H9 (cell line): ENCODE measurements around the gene ATAD3B. TPM values are rescaled to one million over a fixed set of nuclear protein-coding genes. Genes with fewer than 3 reads are reported as not detected.

ENCODE experiments used
- DNase-seq: peaks from one replicate; pipeline ENCODE4 v3.0.0-alpha.2; 2017
- H2AFZ ChIP-seq: one replicate; pipeline ENCODE4 v1.6.1; 2013; ENCODE audit warnings: mild to moderate bottlenecking, low read length, control low read depth, moderate library complexity
- H2AK5ac ChIP-seq: 2 replicates; pipeline ENCODE4 v1.6.1; 2013; ENCODE audit warnings: low read length, control low read depth, mixed read lengths; ENCODE audit not compliant: insufficient read length
- H2BK120ac ChIP-seq: one replicate; pipeline ENCODE4 v1.6.1; 2013; ENCODE audit warnings: low read depth, mild to moderate bottlenecking, low read length, control low read depth, inconsistent platforms; ENCODE audit not compliant: poor library complexity, severe bottlenecking
- H2BK12ac ChIP-seq: 2 replicates; pipeline ENCODE4 v1.6.1; 2013; ENCODE audit warnings: low read length, control low read depth, mixed read lengths, low read depth; ENCODE audit not compliant: insufficient read length
- H2BK15ac ChIP-seq: 2 replicates; pipeline ENCODE4 v1.6.1; 2013; ENCODE audit warnings: low read depth, low read length, control low read depth
- H2BK20ac ChIP-seq: one replicate; pipeline ENCODE4 v1.6.1; 2013; ENCODE audit warnings: low read depth, mild to moderate bottlenecking, low read length, control low read depth, inconsistent platforms; ENCODE audit not compliant: poor library complexity, severe bottlenecking
- H2BK5ac ChIP-seq: 2 replicates; pipeline ENCODE4 v1.6.1; 2013; ENCODE audit warnings: low read length, control low read depth, mixed read lengths; ENCODE audit not compliant: insufficient read length
- H3K14ac ChIP-seq: 2 replicates; pipeline ENCODE4 v1.6.1; 2013; ENCODE audit warnings: low read length, control low read depth; ENCODE audit not compliant: insufficient read depth
- H3K18ac ChIP-seq: 2 replicates; pipeline ENCODE4 v1.6.1; 2013; ENCODE audit warnings: low read depth, mild to moderate bottlenecking, mixed read lengths, low read length, control low read depth; ENCODE audit not compliant: insufficient read length
- H3K23ac ChIP-seq: 2 replicates; pipeline ENCODE4 v1.6.1; 2013; ENCODE audit warnings: low read length, control low read depth, mixed read lengths, low read depth; ENCODE audit not compliant: insufficient read length
- H3K23me2 ChIP-seq: 2 replicates; pipeline ENCODE4 v1.6.1; 2013; ENCODE audit warnings: low read depth, mild to moderate bottlenecking, mixed read lengths, low read length, control low read depth; ENCODE audit not compliant: insufficient read length, poor library complexity, severe bottlenecking
- H3K27ac ChIP-seq: 2 replicates; pipeline ENCODE4 v1.5.1; 2013; ENCODE audit warnings: low read length, control low read depth, mixed read lengths, low read depth; ENCODE audit not compliant: insufficient read length
- H3K27me3 ChIP-seq: 2 replicates; pipeline ENCODE4 v1.6.1; 2013; ENCODE audit warnings: low read length, control low read depth, inconsistent platforms; ENCODE audit not compliant: insufficient read depth
- H3K4ac ChIP-seq: 2 replicates; pipeline ENCODE4 v1.6.1; 2013; ENCODE audit warnings: low read depth, mild to moderate bottlenecking, control low read depth, inconsistent platforms, low read length, moderate library complexity
- H3K4me1 ChIP-seq: 2 replicates; pipeline ENCODE4 v1.6.1; 2013; ENCODE audit warnings: low read length, control low read depth, inconsistent platforms; ENCODE audit not compliant: insufficient read depth
- H3K4me2 ChIP-seq: 2 replicates; pipeline ENCODE4 v1.6.1; 2013; ENCODE audit warnings: low read length, control low read depth, mixed read lengths; ENCODE audit not compliant: insufficient read length, insufficient read depth
- H3K56ac ChIP-seq: 2 replicates; pipeline ENCODE4 v1.6.1; 2013; ENCODE audit warnings: low read depth, mild to moderate bottlenecking, mixed read lengths, low read length, control low read depth; ENCODE audit not compliant: insufficient read length
- H3K79me1 ChIP-seq: 2 replicates; pipeline ENCODE4 v1.6.1; 2013; ENCODE audit warnings: low read depth, mild to moderate bottlenecking, moderate library complexity, low read length, control low read depth, inconsistent platforms; ENCODE audit not compliant: insufficient read depth, poor library complexity, severe bottlenecking
- H3K79me2 ChIP-seq: 2 replicates; pipeline ENCODE4 v1.6.1; 2013; ENCODE audit warnings: low read length, control low read depth, inconsistent platforms; ENCODE audit not compliant: insufficient read depth
- H3K9ac ChIP-seq: 2 replicates; pipeline ENCODE4 v1.6.1; 2013; ENCODE audit warnings: low read length, control low read depth, mixed read lengths; ENCODE audit not compliant: insufficient read length; ENCODE audit errors: extremely low read depth
- H3K9me3 ChIP-seq: one replicate; pipeline ENCODE4 v1.6.1; 2013; ENCODE audit warnings: low read depth, low read length, inconsistent platforms; ENCODE audit not compliant: control insufficient read depth
- H3T11ph ChIP-seq: one replicate; pipeline ENCODE4 v1.6.1; 2013; ENCODE audit warnings: mild to moderate bottlenecking, low read length, control low read depth, inconsistent platforms
- H4K20me1 ChIP-seq: one replicate; pipeline ENCODE4 v1.6.1; 2013; ENCODE audit not compliant: control insufficient read depth, insufficient read length, insufficient read depth
- H4K5ac ChIP-seq: 2 replicates; pipeline ENCODE4 v1.6.1; 2013; ENCODE audit warnings: low read depth, mild to moderate bottlenecking, mixed read lengths, low read length, control low read depth; ENCODE audit not compliant: insufficient read length
- H4K8ac ChIP-seq: replicated peaks from 2 replicates; pipeline ENCODE4 v1.6.1; 2013; ENCODE audit warnings: low read length, control low read depth, mixed read lengths, low read depth; ENCODE audit not compliant: insufficient read length
- H4K91ac ChIP-seq: 2 replicates; pipeline ENCODE4 v1.6.1; 2013; ENCODE audit warnings: low read depth, mild to moderate bottlenecking, moderate library complexity, mixed read lengths, low read length, control low read depth; ENCODE audit not compliant: insufficient read length
- H3K27ac Mint-ChIP-seq, 3 experiments: 2 replicates in 2 of 3; 3 replicates in 1 of 3; pipeline ENCODE4 v1.8.0; 2020 to 2021; ENCODE audit warnings: mixed read lengths in 3 of 3, mild to moderate bottlenecking in 1 of 3, moderate library complexity in 1 of 3
- H3K27me3 Mint-ChIP-seq: 2 replicates; pipeline ENCODE4 v1.8.0; 2021; ENCODE audit warnings: low read depth, mild to moderate bottlenecking, moderate library complexity, mixed read lengths
- H3K36me3 Mint-ChIP-seq, 3 experiments: 2 replicates in 2 of 3; 3 replicates in 1 of 3; pipeline ENCODE4 v1.8.0; 2020 to 2021; ENCODE audit warnings: low read depth in 3 of 3, mixed read lengths in 3 of 3; ENCODE audit not compliant: insufficient read depth in 1 of 3
- H3K4me1 Mint-ChIP-seq, 2 experiments: 2 replicates each; pipeline ENCODE4 v1.8.0; 2020; ENCODE audit warnings: mixed read lengths in 2 of 2
- H3K4me3 Mint-ChIP-seq, 2 experiments: 2 replicates in 1 of 2; 3 replicates in 1 of 2; pipeline ENCODE4 v1.8.0; 2020 to 2021; ENCODE audit warnings: mild to moderate bottlenecking in 2 of 2, mixed read lengths in 2 of 2, moderate library complexity in 1 of 2
- H3K9me3 Mint-ChIP-seq, 2 experiments: 2 replicates in 1 of 2; 3 replicates in 1 of 2; pipeline ENCODE4 v1.8.0; 2020; ENCODE audit warnings: mild to moderate bottlenecking in 2 of 2, mixed read lengths in 2 of 2, moderate library complexity in 1 of 2
- WGBS: extraction: QIAGEN DNeasy Blood & Tissue Kit; methylation state at CpG from one replicate; pipeline ENCODE4 v1.1.7; 2013; ENCODE audit warnings: missing lambda C conversion rate, low lambda C conversion rate, mixed read lengths; ENCODE audit not compliant: insufficient read length; ENCODE audit errors: extremely low coverage; 5-methylcytosine and 5-hydroxymethylcytosine counted together
- long read RNA-seq: library from polyadenylated mRNA; unstranded; transcript quantifications from one replicate; pipeline ENCODE4 v2.0.0, GENCODE V29; 2020
- total RNA-seq: library from RNA; stranded (reverse); gene quantifications from 2 replicates; pipeline ENCODE4 v1.2.1, GENCODE V29; 2021
- TF ChIP-seq, protein P1 (sequence below): fragments of 200-600 bp; sonication (generic); conservative IDR thresholded peaks from 3 replicates; pipeline ENCODE4 v1.8.0; 2021; ENCODE audit warnings: antibody characterized with exemption, mild to moderate bottlenecking

The ATAD3B gene, protein sequence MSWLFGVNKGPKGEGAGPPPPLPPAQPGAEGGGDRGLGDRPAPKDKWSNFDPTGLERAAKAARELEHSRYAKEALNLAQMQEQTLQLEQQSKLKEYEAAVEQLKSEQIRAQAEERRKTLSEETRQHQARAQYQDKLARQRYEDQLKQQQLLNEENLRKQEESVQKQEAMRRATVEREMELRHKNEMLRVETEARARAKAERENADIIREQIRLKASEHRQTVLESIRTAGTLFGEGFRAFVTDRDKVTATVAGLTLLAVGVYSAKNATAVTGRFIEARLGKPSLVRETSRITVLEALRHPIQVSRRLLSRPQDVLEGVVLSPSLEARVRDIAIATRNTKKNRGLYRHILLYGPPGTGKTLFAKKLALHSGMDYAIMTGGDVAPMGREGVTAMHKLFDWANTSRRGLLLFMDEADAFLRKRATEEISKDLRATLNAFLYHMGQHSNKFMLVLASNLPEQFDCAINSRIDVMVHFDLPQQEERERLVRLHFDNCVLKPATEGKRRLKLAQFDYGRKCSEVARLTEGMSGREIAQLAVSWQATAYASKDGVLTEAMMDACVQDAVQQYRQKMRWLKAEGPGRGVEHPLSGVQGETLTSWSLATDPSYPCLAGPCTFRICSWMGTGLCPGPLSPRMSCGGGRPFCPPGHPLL
- total RNA-seq = 76.8 and 78.6 TPM in 2 replicates
- long read RNA-seq, full-length matches to known transcripts = 34 of 75 reads
- long read RNA-seq, partial matches to known transcripts = 24 of 75 reads
- long read RNA-seq, other reads (novel, unspliced or antisense) = 17 of 75 reads

DNA sequence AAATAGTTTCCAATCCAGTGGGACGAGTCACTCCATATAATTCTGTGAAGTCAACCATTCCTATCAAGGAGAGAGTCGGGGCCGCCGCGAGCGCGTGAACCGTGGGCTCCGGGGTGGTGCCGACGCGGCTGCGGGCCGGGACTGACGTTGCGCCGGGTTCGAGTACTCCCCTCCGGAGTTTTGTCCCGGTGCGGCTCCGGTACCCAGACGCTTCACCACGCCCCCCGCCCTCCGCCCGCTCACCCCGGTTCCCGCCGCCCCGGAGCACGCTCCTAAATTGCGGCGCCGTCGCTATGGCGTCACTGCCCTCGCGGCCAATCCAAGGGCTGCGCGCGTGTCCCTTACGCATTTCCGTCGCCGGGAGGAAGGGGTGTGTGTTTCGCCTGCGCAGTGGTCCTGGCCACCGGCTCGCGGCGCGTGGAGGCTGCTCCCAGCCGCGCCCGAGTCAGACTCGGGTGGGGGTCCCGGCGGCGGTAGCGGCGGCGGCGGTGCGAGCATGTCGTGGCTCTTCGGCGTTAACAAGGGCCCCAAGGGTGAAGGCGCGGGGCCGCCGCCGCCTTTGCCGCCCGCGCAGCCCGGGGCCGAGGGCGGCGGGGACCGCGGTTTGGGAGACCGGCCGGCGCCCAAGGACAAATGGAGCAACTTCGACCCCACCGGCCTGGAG lies at the start of gene ATAD3B:
TSS of gene ATAD3B (plus strand) at position 377 of the 664 bp plus-strand sequence. CDS start at position 497, 120 bp downstream.
- H3K27me3 ChIP-seq = no peaks in the 10 kb centered on the region
- H2BK12ac ChIP-seq = no peak within 1 kb of the TSS
- H3K9me3 ChIP-seq = no peaks in the 10 kb centered on the region
- Mint-ChIP-seq H3K4me3 (peak within 1 kb of the TSS; percentile 82 to 95), H3K27me3 (no peaks in the 10 kb centered on the region), H3K4me1 (peaks cover 13 to 14% of the 10 kb centered on the region in 2 experiments), H3K9me3 (no peaks in the 10 kb centered on the region), H3K36me3 (peaks cover 1 to 10% (median 1%) of the 10 kb centered on the region in 3 experiments; a peak in 5 of 7 replicates), H3K27ac (peak within 1 kb of the TSS; percentile 76 to 96 (median 93))
- TF ChIP-seq, protein P1, sequence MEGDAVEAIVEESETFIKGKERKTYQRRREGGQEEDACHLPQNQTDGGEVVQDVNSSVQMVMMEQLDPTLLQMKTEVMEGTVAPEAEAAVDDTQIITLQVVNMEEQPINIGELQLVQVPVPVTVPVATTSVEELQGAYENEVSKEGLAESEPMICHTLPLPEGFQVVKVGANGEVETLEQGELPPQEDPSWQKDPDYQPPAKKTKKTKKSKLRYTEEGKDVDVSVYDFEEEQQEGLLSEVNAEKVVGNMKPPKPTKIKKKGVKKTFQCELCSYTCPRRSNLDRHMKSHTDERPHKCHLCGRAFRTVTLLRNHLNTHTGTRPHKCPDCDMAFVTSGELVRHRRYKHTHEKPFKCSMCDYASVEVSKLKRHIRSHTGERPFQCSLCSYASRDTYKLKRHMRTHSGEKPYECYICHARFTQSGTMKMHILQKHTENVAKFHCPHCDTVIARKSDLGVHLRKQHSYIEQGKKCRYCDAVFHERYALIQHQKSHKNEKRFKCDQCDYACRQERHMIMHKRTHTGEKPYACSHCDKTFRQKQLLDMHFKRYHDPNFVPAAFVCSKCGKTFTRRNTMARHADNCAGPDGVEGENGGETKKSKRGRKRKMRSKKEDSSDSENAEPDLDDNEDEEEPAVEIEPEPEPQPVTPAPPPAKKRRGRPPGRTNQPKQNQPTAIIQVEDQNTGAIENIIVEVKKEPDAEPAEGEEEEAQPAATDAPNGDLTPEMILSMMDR = no peak
- no peaks in the 10 kb centered on the region for H4K20me1 ChIP-seq
- WGBS = no CpG with 5 or more reads among the region's 87 CpGs
- H3K56ac ChIP-seq = no peak within 1 kb of the TSS
- H3K9ac ChIP-seq = peak within 1 kb of the TSS; percentile 73
- H3K27ac ChIP-seq = peak within 1 kb of the TSS; percentile 23
- H3K79me2 ChIP-seq = peaks cover 8% of the 10 kb centered on the region; the same call in 1 of the 2 replicates
- H2AK5ac ChIP-seq = no peak within 1 kb of the TSS
- no peak within 1 kb of the TSS for H3K23ac ChIP-seq
- peak; percentile 90 for DNase-seq
- H2BK120ac ChIP-seq = no peak within 1 kb of the TSS
- no peak within 1 kb of the TSS for H2AFZ ChIP-seq
- no peak within 1 kb of the TSS for H4K5ac ChIP-seq
- no peak within 1 kb of the TSS for H3K18ac ChIP-seq
- no peak within 1 kb of the TSS for H3T11ph ChIP-seq
- peaks cover under 1% of the 10 kb centered on the region for H3K79me1 ChIP-seq
- H2BK15ac ChIP-seq = no peak within 1 kb of the TSS
- H4K8ac ChIP-seq = no peak within 1 kb of the TSS
- H2BK5ac ChIP-seq = no peak within 1 kb of the TSS
- H3K4me1 ChIP-seq = no peaks in the 10 kb centered on the region
- H3K4me2 ChIP-seq = peak within 1 kb of the TSS; percentile 92
- H2BK20ac ChIP-seq = no peak within 1 kb of the TSS
- H3K14ac ChIP-seq = no peak within 1 kb of the TSS
- H3K23me2 ChIP-seq = peaks cover 9% of the 10 kb centered on the region
- no peak within 1 kb of the TSS for H4K91ac ChIP-seq
- H3K4ac ChIP-seq = no peak within 1 kb of the TSS
